Measurements from ENCODE around the gene FOXK1.
"Not testable (repeated sequence)": the region's sequence is repeated elsewhere in the genome, so short reads cannot be mapped to it uniquely, and the experiment has no call there.

The FOXK1 gene

GRCh38 chr7:4802577-4802976, 120.5 kb downstream of the FOXK1 start:
- not testable (repeated sequence) for DNase-seq

- DNase-seq, result no peak
These were observed 121.5 kb downstream of the FOXK1 start for GRCh38 chr7:4803397-4804241.

- DNase-seq, result no peak
These were observed 123.3 kb downstream of the FOXK1 start for GRCh38 chr7:4805110-4805983.

- no peak for DNase-seq
These were observed 123.8 kb downstream of the FOXK1 start for GRCh38 chr7:4805984-4806300.

GRCh38 chr7:4806983-4807597, 125.0 kb downstream of the FOXK1 start:
- DNase-seq, result no peak

DNA sequence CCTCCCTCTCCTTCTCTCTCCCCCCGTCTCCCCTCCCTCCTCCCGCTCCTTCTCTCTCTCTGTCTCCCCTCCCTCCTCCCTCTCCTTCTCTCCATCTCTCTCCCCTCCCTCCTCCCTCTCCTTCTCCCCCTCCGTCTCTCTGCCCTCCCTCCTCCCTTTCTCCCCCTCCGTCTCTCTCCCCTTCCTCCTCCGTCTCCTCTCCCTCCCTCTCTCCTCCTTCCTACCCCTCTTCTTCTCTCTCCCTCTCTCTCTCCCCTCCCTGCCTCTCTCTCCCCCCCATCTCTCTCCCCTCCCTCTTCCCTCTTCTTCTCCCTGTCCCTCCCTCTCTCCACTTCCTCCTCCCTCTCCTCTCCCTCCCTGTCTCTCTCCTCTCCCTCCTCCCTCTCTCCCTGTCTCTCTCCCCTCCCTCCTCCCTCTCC, 125.5 kb downstream of the FOXK1 start:
- no peak for DNase-seq

DNA sequence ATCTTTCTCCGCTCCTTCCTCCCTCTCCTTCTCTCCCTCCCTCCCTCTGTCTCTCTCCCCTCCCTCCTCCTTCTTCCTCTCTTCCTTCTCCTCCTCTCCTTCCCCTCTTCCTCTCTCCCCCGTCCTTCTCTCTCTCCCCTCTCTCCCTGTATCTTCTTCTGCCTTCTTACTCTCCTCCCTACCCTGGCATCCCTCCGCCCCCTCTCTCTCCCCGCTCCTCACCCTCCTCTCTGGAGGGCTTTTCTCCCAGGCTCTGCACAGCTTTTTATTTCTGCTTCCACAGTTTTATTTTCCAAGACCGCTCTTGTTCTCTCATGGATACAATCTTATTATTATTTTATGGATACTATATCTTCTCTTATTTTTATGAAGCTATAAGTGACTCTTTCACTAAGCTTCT, 125.9 kb downstream of the FOXK1 start:
- no peak for DNase-seq

DNA sequence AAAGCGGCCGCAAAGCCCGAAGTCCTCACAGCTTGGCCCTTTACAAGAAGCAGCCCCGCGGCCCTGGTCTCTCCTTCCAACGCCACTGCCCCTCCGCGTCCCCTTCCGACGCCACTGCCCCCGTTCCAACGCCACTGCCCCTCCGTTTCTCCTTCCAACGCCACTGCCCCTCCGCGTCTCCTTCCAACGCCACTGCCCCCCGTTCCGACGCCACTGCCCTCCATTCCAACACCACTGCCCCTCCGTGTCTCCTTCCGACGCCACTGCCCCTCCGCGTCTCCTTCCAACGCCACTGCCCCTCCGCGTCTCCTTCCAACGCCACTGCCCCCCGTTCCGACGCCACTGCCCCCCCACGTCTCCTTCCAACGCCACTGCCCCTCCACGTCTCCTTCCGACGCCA, 126.5 kb downstream of the FOXK1 start:
- DNase-seq, result no peak

DNA sequence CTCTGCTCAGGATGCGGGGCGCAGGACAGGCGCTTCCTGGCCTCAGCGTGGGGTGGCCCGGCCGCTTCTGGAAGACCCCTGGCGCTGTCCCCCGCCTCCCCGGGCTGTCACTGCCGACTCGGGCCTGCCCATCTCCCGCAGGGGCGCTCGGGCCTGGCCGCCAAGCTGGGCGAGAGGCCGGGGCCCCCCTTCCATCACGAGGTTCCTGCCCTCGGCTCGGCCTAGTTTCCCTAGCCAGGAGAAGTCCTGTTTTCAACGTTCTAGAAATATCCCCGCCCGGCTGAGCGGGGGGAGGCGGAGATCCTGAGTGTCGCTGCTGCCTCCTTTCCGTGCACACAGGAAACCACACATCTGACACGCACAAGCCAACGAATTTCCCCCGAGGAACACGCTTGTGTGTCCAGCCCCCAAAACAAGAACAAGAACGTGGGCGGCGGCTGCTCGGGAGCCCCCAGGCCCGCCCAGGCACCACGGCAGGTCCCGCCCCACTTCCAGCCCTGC, 127.0 kb downstream of the FOXK1 start:
- no peak for DNase-seq

- no peak for DNase-seq
These were observed 127.6 kb downstream of the FOXK1 start for GRCh38 chr7:4809666-4810065.

DNA sequence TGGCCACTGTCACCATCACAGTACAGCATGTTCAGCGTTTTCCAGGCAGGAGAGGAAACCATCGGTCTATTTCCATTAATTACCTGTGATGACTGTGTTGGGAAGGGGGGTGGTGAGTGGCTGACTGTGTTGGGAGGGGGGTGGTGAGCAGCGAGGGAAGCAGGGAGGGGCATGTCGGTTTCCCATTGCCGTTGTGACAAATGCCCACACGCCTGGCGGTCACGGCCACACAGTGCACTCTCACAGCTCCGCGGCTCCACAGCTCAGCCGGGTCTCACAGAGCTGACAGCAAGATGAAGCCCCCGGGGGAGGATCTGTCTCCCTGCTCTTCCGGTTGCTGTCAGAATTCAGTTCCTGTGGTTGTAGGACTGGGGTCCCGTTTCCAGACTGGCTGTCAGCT, 132.3 kb downstream of the FOXK1 start:
- DNase-seq, result no peak

DNA sequence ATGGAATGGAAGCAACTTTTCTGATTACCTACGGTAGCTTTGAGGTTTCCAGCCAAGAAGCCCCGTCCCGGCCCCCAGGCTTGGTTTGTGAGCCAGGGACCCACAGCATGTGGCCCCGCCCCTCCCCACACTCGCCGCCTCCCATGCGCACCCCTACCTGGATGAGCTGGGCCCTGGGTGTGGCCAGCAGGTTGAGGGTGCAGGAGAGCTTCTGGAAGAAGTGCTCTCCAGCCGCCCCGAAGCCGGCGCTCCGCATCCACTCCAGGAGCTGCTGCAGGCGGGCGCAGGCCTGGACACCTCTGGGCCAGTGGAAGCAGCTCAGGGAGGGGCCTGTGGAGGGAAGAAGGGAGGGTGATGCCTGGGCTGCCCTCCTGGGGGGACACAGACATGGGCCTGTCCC, 133.0 kb downstream of the FOXK1 start:
- DNase-seq, result no peak

DNA sequence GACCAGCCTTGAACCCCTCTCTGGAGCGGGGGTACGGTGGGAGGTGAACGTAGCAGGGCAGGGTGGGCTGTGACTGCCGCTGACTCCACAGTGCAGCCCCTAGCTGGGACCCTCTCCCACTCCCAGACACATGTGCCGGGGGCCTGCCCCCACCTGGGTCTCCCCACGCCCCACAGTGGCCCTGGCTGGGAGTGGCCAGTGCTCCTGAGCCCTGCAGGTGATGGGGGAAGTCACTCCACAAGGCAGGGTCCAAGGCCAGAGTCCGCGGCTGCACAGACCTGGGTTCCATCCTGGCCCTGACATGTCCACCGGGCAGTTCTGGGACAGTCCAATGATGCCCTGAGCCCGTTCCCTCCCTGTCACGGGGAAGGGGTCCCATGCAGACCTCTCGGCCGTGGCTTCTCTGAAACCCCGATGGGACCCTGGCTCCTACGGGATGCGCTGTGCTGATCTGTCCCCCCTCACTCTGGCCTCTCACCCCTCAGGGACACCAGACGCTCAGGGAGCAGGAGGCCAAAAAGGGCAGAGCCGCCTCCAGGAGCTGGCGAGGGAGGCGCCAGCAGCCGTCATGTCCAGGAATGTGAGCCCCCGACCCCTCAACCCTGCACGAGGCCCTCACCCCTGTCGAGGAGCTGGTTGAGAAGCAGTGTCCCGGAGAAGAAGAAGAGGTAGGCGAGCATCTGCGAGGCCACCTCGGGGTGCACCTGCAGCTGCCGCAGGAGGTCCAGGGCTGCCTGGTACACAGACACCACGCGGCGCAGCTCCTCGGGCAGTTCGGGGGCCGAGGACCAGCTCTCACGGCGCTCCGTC, 133.7 kb downstream of the FOXK1 start:
- no peak for DNase-seq

DNA sequence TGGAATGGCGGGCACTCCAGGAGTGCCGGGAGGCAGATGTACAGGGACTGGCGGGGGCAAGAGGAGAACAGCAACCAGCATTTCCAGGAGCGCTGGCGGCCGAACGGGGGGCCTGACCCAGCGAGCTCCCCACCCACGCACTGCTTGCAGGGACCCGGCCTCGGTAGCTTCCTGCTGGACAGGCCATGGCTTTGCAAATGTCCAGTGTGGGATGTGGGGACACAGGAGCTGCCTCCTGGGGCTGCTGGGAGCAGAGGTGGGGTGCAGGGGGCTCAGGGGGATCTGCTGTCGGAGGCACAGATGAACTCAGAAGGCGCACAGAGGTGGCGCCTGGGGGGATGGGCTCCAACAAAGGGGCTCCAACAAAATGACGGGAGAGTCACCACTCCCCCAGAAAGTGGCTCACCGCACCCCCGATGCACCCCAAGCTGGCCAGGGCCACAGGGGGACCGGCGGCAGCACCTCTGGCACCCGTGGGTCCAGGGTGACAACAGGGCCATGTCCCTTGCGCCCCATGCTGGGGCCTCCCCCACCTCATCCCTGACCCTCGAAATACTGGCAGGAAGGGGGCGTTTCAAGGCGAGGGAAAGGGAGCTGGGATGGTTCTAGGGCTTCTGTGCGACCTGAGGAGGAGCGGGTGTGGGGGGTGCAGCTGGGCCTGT, 134.5 kb downstream of the FOXK1 start:
- DNase-seq, result no peak

- DNase-seq, result no peak
These were observed 135.2 kb downstream of the FOXK1 start for GRCh38 chr7:4817178-4817901.

DNA sequence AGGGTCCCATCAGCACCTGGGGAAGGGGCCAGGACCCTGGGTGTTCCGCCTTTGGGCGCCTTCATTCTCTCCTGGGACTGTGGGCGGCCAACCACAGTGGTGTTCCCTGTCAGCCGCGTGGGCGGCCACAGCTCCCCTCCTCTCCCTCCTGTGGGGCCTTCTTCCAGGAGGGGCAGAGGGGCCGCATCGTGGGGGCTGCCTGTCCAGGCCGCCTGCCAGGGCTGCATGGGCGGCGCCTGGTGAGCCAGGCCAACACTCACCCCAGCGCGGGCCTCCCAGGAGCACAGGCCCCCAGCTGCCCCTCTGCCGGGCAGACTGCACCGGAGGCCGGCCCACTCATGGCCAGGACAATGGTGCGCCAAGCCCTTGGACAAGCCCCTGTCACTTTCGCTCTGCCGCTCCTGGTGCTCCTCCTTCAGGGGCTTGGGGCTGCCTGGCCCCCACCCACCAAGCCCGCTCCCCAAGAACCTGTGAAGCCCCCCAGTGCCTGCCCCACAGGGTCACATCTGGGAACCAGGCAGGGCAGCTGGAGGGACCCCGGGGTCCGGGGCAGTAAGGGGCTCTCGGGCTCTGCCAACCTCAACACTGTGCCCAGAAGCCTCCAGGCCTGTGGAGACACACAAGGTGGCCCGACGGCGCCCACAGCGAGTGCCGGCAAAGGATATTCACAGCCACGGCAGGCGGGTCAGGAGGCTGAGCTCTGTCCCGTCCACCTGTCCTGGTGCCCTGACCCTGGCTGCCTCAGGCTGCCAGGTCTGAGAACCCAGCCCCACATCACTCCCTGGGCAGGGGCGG, 136.1 kb downstream of the FOXK1 start:
- DNase-seq, result no peak

- no peak for DNase-seq
These were observed 137.7 kb downstream of the FOXK1 start for GRCh38 chr7:4819560-4820404.

- no peak for DNase-seq
These were observed 138.4 kb downstream of the FOXK1 start for GRCh38 chr7:4820405-4820966.
